NCI-H2227 (cell line): ENCODE measurements around the gene FAM217A.
A peak's percentile ranks its signal among the peaks of the same experiment; 100 is the strongest.

Experiments used
- DNase-seq: peaks from one replicate; lab custom pipeline; 2025; ENCODE audit not compliant: unreplicated experiment; lab: John Stamatoyannopoulos, UW

FAM217A gene

GRCh38 chr6:4085332-4085700 lies 6.4 kb upstream of the FAM217A start:
- no peak for DNase-seq

- DNase-seq = peak; percentile 78
Observed at GRCh38 chr6:4084444-4085331, 5.8 kb upstream of the FAM217A start.

GRCh38 chr6:4074478-4075235 lies 4.3 kb downstream of the FAM217A start:
- DNase-seq = no peak

- no peak for DNase-seq
Observed at GRCh38 chr6:4071330-4071729, 7.6 kb downstream of the FAM217A start.

- DNase-seq = no peak
Observed at GRCh38 chr6:4069199-4069598, 9.7 kb downstream of the FAM217A start.

GRCh38 chr6:4067673-4068072 lies 11.3 kb downstream of the FAM217A start:
- no peak for DNase-seq

- no peak for DNase-seq
Observed at GRCh38 chr6:4066029-4066755, 12.7 kb downstream of the FAM217A start.

GRCh38 chr6:4059115-4059777 lies 19.7 kb downstream of the FAM217A start:
- DNase-seq = no peak

- DNase-seq = no peak
Observed at GRCh38 chr6:4057036-4057435, 21.9 kb downstream of the FAM217A start.

GRCh38 chr6:4055420-4056041 lies 23.4 kb downstream of the FAM217A start:
- peak; percentile 37 for DNase-seq

- no peak for DNase-seq
Observed at GRCh38 chr6:4049246-4049645, 29.7 kb downstream of the FAM217A start.

- no peak for DNase-seq
Observed at GRCh38 chr6:4041480-4041879, 37.5 kb downstream of the FAM217A start.

- no peak for DNase-seq
Observed at GRCh38 chr6:4039348-4039747, 39.6 kb downstream of the FAM217A start.

- no peak for DNase-seq
Observed at GRCh38 chr6:4036581-4036980, 42.4 kb downstream of the FAM217A start.

- no peak for DNase-seq
Observed at GRCh38 chr6:4032475-4032874, 46.5 kb downstream of the FAM217A start.

- DNase-seq = no peak
Observed at GRCh38 chr6:4031442-4031841, 47.5 kb downstream of the FAM217A start.

- no peak for DNase-seq
Observed at GRCh38 chr6:4030669-4031068, 48.3 kb downstream of the FAM217A start.

- no peak for DNase-seq
Observed at GRCh38 chr6:4029687-4030086, 49.2 kb downstream of the FAM217A start.

- DNase-seq = no peak
Observed at GRCh38 chr6:4028051-4028450, 50.9 kb downstream of the FAM217A start.

- DNase-seq = no peak
Observed at GRCh38 chr6:4025681-4026080, 53.3 kb downstream of the FAM217A start.

GRCh38 chr6:4023240-4023639 lies 55.7 kb downstream of the FAM217A start:
- no peak for DNase-seq
